GM12801 (cell line): ENCODE data around the gene RFX7.

Source experiments
- CTCF ChIP-seq: IDR thresholded peaks from one replicate; pipeline ENCODE4 v1.5.1; 2011; ENCODE audit warnings: control low read depth; ENCODE audit not compliant: insufficient read length; ENCODE audit errors: extremely low read depth

Gene RFX7

GRCh38 chr15:56240390-56240789 is 3.3 kb downstream of the RFX7 start:
- no peak for TF ChIP-seq CTCF

- TF ChIP-seq CTCF: no peak
Observed at GRCh38 chr15:56236197-56236596, 7.5 kb downstream of the RFX7 start.

GRCh38 chr15:56234804-56235203 is 8.9 kb downstream of the RFX7 start:
- no peak for TF ChIP-seq CTCF

- no peak for TF ChIP-seq CTCF
Observed at GRCh38 chr15:56233549-56233948, 10.1 kb downstream of the RFX7 start.

- no peak for TF ChIP-seq CTCF
Observed at GRCh38 chr15:56232058-56232457, 11.6 kb downstream of the RFX7 start.

- TF ChIP-seq CTCF: no peak
Observed at GRCh38 chr15:56228854-56229253, 14.8 kb downstream of the RFX7 start.

- TF ChIP-seq CTCF: no peak
Observed at GRCh38 chr15:56228352-56228751, 15.3 kb downstream of the RFX7 start.

- no peak for TF ChIP-seq CTCF
Observed at GRCh38 chr15:56227780-56228179, 15.9 kb downstream of the RFX7 start.
